PC-9 (cell line): ENCODE results near the gene TIAM2.

ENCODE experiments used
- EZH2 ChIP-seq: fragments of 200-600 bp; sonication (generic); IDR thresholded peaks from 2 replicates; pipeline ENCODE4 v1.8.0; 2017; ENCODE audit warnings: antibody characterized with exemption, low read depth
- TF ChIP-seq, protein P1 (sequence below): fragments of 200-600 bp; sonication (generic); conservative IDR thresholded peaks from 2 replicates; pipeline ENCODE4 v1.6.1; 2017; ENCODE audit warnings: mixed run types, antibody characterized with exemption, mild to moderate bottlenecking, moderate library complexity

DNA sequence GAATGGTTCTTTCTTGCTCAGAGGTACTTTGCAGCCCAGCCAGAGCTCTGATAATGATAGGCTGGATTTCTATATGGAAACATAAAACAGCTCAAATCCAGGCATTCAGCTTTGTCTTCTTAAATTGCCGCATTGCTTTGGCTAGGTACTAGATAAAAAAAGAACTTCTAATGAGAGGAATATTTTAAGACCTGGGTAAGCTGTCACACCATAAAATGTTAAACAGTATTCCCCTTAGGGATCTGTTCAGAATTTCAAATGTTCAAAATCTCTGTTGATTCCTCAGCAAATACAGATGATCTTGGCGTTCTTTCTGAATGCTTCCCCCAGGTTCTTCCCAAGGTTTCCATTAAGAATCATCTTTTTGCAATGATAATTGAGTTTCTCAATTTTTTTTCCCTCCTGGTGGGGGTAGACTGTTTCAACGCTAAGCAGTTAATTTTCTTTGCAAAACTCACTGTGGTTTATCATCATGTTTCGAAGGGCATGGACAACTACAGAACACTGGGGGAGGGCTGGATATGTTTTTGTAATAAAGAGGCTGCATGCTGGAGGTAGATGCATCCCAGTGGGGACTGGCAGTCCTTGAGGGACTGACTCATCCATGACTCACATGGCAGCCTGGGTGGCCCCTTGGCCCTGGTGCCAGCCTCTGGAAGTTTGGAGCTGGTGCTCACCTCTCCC, 31.0 kb downstream of the TIAM2 start:
- TF ChIP-seq EZH2 = no peak
- TF ChIP-seq, protein P1, sequence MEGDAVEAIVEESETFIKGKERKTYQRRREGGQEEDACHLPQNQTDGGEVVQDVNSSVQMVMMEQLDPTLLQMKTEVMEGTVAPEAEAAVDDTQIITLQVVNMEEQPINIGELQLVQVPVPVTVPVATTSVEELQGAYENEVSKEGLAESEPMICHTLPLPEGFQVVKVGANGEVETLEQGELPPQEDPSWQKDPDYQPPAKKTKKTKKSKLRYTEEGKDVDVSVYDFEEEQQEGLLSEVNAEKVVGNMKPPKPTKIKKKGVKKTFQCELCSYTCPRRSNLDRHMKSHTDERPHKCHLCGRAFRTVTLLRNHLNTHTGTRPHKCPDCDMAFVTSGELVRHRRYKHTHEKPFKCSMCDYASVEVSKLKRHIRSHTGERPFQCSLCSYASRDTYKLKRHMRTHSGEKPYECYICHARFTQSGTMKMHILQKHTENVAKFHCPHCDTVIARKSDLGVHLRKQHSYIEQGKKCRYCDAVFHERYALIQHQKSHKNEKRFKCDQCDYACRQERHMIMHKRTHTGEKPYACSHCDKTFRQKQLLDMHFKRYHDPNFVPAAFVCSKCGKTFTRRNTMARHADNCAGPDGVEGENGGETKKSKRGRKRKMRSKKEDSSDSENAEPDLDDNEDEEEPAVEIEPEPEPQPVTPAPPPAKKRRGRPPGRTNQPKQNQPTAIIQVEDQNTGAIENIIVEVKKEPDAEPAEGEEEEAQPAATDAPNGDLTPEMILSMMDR = no peak
